Measurements from ENCODE around the gene ANKRD11.
"Not testable (repeated sequence)": the region's sequence is repeated elsewhere in the genome, so short reads cannot be mapped to it uniquely, and the experiment has no call there.

ANKRD11 gene

GRCh38 chr16:89453501-89454321, 36.6 kb downstream of the ANKRD11 start:
- no peak for DNase-seq (ENCODE audit: low read depth, low spot score)

- DNase-seq (ENCODE audit: low read depth, low spot score) = no peak
Observed at GRCh38 chr16:89452925-89453324, 37.4 kb downstream of the ANKRD11 start.

GRCh38 chr16:89452241-89452640, 38.1 kb downstream of the ANKRD11 start:
- no peak for DNase-seq (ENCODE audit: low read depth, low spot score)

- DNase-seq (ENCODE audit: low read depth, low spot score) = no peak
Observed at GRCh38 chr16:89450537-89450936, 39.8 kb downstream of the ANKRD11 start.

GRCh38 chr16:89449726-89450335, 40.5 kb downstream of the ANKRD11 start:
- DNase-seq (ENCODE audit: low read depth, low spot score) = no peak

GRCh38 chr16:89448656-89449055, 41.7 kb downstream of the ANKRD11 start:
- no peak for DNase-seq (ENCODE audit: low read depth, low spot score)

GRCh38 chr16:89446975-89447293, 43.4 kb downstream of the ANKRD11 start:
- DNase-seq (ENCODE audit: low read depth, low spot score) = no peak

GRCh38 chr16:89446136-89446974, 44.0 kb downstream of the ANKRD11 start:
- DNase-seq (ENCODE audit: low read depth, low spot score) = no peak

- DNase-seq (ENCODE audit: low read depth, low spot score) = no peak
Observed at GRCh38 chr16:89445166-89445565, 45.2 kb downstream of the ANKRD11 start.

- no peak for DNase-seq (ENCODE audit: low read depth, low spot score)
Observed at GRCh38 chr16:89444728-89445127, 45.6 kb downstream of the ANKRD11 start.

GRCh38 chr16:89444151-89444723, 46.1 kb downstream of the ANKRD11 start:
- DNase-seq (ENCODE audit: low read depth, low spot score) = no peak

GRCh38 chr16:89443727-89444084, 46.7 kb downstream of the ANKRD11 start:
- no peak for DNase-seq (ENCODE audit: low read depth, low spot score)

GRCh38 chr16:89442990-89443726, 47.2 kb downstream of the ANKRD11 start:
- DNase-seq (ENCODE audit: low read depth, low spot score) = no peak

- no peak for DNase-seq (ENCODE audit: low read depth, low spot score)
Observed at GRCh38 chr16:89442588-89442987, 47.8 kb downstream of the ANKRD11 start.

GRCh38 chr16:89439659-89440058, 50.7 kb downstream of the ANKRD11 start:
- no peak for DNase-seq (ENCODE audit: low read depth, low spot score)

- DNase-seq (ENCODE audit: low read depth, low spot score) = no peak
Observed at GRCh38 chr16:89437991-89438390, 52.4 kb downstream of the ANKRD11 start.

GRCh38 chr16:89437251-89437987, 52.9 kb downstream of the ANKRD11 start:
- DNase-seq (ENCODE audit: low read depth, low spot score) = no peak

GRCh38 chr16:89436366-89436765, 54.0 kb downstream of the ANKRD11 start:
- DNase-seq (ENCODE audit: low read depth, low spot score) = no peak

- not testable (repeated sequence) for DNase-seq (ENCODE audit: low read depth, low spot score)
Observed at GRCh38 chr16:89435059-89435458, 55.3 kb downstream of the ANKRD11 start.

GRCh38 chr16:89434490-89434889, 55.9 kb downstream of the ANKRD11 start:
- DNase-seq (ENCODE audit: low read depth, low spot score) = no peak
